Measurements from ENCODE around the gene MAP4K1.

MAP4K1 gene

GRCh38 chr19:38617764-38618589 is at the start of gene MAP4K1:
Gene MAP4K1 (minus strand): TSS chr19:38617953. CDS start chr19:38617895, 58 bp downstream.
- DNase-seq = peak; percentile 37 to 44

- DNase-seq = no peak
These were observed 49.1 kb upstream of the MAP4K1 start for GRCh38 chr19:38666663-38667511.

GRCh38 chr19:38665950-38666662 is 48.4 kb upstream of the MAP4K1 start:
- no peak for DNase-seq

- DNase-seq = no peak
These were observed 47.6 kb upstream of the MAP4K1 start for GRCh38 chr19:38665219-38665931.

- peak; percentile 79 to 81 for DNase-seq
These were observed 46.9 kb upstream of the MAP4K1 start for GRCh38 chr19:38664503-38665211.

- no peak for DNase-seq
These were observed 46.3 kb upstream of the MAP4K1 start for GRCh38 chr19:38663957-38664502.

GRCh38 chr19:38663156-38663651 is 45.5 kb upstream of the MAP4K1 start:
- no peak for DNase-seq

- no peak for DNase-seq
These were observed 44.9 kb upstream of the MAP4K1 start for GRCh38 chr19:38662537-38663155.

GRCh38 chr19:38661996-38662395 is 44.2 kb upstream of the MAP4K1 start:
- no peak for DNase-seq

DNA sequence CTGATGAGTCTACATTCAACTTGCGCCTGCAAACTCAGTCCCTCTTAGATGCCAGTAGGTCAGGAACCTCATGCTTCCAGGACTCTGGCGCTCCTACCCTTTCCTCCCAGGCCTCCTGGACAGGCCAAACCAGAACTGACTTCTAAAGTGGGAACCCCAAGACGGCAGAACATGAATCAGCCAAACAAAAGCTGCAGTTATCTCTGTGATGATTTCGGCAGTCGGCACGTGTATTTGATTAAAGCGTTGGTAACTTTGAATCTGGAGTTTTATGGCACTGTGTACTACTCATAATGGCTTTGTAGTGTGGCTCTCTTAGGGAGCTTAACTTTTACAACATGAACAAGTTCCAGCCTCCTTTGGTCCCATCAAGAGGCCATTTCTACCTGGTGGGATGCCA is 43.4 kb upstream of the MAP4K1 start:
- no peak for DNase-seq

GRCh38 chr19:38660724-38661123 is 43.0 kb upstream of the MAP4K1 start:
- DNase-seq = no peak

DNA sequence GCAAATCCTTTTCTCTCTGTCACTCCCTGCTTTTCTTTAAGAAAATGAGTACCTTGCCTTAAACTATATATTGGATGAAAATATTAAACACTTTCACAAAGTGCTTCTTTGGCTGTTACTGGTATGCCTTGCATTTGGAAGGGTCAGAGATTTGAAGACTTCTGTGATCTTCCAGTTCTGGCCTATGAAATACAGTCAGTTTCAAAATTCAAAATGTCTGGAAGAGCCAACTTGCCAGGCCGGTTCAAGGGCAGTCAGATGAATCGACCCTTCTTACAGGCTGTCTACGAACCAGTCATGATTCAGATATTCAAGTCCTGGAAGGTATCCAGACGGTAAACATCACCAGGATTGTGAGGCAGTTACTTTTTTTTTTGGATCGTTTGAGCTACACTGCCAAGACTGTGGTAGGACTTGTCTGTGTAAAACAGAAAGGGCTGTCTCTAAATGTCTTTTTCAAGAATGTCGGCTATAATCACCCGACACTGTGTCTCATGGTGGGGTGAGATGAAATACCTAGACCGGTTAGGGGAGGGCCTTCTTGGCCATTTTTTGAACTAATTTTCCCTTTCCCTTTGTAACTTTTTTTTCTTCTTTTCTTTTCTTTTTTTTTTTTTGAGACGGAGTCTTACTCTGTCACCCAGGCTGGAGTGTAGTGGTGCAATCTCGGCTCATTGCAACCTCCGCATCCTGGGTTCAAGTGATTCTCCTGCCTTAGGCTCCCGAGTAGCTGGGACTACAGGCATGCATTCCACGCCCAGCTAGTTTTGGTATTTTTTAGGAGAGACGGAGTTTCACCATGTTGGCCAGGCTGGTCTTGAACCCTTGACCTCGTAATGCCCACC is 40.9 kb upstream of the MAP4K1 start:
- DNase-seq = no peak

- no peak for DNase-seq
These were observed 40.0 kb upstream of the MAP4K1 start for GRCh38 chr19:38657633-38658222.

GRCh38 chr19:38656171-38656981 is 38.6 kb upstream of the MAP4K1 start:
- peak; percentile 46 to 54 for DNase-seq

DNA sequence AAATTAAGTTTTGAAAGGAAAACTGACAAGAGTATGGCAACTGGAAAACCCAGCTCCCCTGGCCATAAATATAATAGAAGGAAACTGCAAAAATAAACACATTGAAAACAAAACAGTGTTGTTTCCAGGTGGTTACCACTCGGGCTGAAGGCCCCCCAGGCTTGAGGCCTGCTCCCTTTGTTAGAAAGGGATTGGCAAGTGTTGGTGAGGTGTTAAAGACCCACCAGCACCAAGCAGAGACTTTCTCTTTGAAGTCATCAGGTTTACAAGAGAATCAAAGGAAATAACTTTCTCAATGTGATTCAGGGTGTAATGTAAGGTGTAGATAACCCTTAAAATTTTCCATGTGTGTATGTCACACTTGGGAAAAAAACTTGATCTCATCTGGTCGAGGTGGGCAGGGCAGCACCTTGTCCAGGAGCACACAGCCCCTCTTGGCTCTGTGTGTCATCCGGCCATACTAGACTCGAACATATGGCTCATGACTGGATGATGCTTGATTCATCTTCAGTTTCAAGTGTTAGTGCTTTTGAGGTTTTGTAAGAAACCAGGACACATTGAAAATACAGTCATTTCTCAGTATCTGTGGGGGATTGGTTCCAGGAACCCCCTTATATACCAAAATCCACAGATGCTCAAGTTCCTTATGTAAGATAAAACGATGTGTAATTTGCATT is 37.5 kb upstream of the MAP4K1 start:
- no peak for DNase-seq

- DNase-seq = no peak
These were observed 36.9 kb upstream of the MAP4K1 start for GRCh38 chr19:38654628-38655055.

DNA sequence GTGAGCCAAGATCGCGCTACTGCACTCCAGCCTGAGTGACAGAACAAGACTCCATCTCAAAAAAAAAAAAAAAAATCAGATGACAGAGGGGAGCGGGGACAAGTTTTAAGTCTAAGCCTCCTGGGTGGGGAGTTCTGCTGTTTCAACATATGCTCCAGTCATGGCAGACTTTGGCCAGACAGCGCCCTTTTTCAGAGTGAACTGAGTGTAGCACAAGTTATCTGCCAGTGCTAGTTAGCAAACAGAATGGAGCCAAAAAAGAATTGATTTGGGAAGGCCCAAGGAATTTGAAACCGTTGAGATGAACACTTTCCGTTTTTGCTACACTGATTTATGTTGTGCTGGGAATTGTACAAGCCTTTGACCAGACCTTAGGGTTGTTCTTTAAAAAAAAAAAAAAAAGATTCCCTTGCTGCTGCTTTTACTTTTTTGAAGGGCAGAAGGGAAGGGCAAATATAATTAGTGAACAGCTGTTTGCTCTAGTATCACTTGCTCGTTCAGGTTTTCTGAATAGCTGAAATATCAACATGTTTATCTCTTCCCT is 35.3 kb upstream of the MAP4K1 start:
- DNase-seq = no peak
